GM18511 (cell line): ENCODE data around the gene CHST4.
"Not testable (repeated sequence)": the region's sequence is repeated elsewhere in the genome, so short reads cannot be mapped to it uniquely, and the experiment has no call there.

Experiments used
- ATAC-seq: cut with Tn5 transposase; IDR thresholded peaks from one replicate; pipeline ENCODE4 v1.9.1; 2021; ENCODE audit warnings: mild to moderate bottlenecking, moderate library complexity; ENCODE audit not compliant: unreplicated experiment

Gene CHST4

DNA sequence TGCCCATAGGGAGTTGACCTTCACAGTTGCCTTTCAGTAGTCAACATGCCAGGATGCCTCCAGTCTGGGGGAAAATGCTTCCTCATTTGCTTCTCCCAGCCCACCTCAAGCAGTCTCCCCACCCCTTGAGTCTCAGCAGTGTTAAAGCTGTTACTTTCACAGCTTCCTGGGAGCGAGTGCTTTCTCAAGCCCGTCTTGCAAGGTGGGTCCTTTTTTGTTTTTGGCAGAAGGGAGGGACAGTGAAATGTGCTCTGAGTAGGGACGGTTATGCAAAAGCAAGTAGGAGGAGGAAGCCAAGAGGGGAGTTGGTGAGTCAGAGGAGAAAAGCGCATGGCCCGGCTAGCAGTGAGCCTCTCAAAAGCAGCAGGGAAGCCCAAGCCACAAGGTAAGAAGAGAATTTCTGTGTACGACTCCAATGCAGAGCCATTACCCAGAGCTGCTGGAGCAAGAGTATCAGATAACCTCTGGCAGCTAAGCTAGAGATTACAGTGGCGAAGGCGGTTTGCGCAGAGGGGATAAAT, at the start of gene CHST4:
TSS of gene CHST4 (plus strand) at position 316 of the 521 bp plus-strand sequence. CDS start 10,252 bp downstream, outside the sequence.
- ATAC-seq, result no peak

DNA sequence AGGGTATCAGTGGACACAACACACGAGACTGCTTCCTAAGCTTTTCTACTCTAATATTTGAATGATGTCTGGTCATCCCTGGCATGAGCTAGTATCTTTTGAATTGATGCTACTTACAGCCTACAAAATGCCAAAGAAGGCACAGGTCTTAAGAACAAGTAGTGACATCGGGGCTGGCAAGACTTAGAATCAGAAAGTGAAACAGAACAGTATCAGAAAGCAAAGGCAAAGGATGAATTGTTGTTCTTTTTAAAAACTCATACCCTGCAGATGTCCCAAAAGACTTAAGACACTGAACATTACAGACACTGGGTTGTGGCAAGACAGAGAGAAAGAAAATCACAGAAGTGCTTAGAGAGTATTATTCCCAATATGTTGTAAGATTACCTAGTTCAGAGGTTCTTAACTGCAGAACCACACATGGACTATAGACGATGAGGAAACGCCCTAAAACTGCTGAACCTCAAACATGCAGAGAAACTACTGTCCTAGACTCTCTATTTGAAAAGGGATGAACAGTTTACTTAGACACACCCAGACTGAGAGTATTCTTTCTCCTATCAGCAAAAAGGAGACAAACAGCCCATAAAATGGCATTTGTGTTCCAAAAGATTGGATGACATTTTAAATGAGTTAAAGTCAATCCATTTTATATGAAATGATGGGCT, 49.6 kb upstream of the CHST4 start:
- no peak for ATAC-seq

GRCh38 chr16:71479420-71479819, 46.8 kb upstream of the CHST4 start:
- no peak for ATAC-seq

GRCh38 chr16:71480956-71481355, 45.3 kb upstream of the CHST4 start:
- ATAC-seq, result no peak

DNA sequence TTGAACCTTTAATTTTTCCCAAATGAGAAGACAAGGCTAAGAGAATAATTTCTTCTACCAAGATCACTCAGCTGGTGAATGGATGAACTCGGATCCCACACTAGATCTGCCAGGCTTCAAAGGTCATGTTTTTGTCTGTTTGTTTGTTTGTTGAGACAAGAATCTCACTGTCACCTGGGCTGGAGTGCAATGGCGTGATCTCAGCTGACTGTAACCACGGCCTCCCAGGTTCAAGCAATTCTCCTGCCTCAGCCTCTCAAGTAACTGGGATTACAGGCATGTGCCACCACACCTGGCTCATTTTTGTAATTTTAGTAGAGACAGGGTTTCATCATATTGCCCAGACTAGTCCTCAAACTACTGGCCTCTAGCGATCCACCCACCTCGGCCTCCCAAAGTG, 43.7 kb upstream of the CHST4 start:
- no peak for ATAC-seq

DNA sequence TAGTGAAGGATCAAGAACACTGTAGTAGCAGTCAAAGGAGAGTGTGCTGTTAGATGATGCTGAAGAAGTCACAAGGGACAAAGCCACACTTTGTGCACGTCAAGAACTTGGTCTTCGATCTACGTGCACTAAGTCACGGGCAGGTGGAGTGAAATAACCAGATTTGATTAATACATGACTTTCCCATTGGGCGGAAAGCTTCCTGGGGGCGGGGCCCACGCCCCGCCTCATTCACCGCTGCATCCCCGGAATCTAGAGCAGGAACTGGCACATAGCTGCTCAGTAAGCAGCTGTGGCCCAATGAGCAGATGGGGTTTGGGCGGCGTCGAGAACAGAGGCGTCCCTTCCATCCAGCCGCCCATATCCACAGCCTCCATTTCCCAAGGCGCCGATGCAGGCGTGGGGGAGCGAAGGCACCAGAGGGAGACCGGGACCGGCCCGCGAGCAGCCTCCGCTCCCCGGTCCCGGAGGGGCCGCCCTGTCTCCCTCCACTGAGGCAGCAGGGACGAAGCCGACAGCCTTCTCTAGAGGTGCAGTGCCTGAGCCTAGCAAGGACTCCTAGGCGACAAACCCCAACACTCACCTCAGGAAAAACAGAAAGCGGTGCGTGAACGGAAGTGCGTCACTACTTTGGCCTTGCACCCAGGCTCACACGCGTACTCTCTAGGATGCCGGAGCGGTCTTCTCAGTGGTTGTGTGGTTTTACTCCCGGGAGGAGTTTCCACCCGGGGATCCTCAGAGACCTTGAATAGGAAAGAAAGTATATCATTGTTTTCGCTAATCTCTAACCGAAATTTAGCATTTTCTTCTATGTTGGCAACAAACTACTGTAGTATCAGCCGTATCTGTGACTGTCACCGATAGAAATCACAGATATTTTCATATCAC, 42.0 kb upstream of the CHST4 start:
- peak; percentile 96 for ATAC-seq

DNA sequence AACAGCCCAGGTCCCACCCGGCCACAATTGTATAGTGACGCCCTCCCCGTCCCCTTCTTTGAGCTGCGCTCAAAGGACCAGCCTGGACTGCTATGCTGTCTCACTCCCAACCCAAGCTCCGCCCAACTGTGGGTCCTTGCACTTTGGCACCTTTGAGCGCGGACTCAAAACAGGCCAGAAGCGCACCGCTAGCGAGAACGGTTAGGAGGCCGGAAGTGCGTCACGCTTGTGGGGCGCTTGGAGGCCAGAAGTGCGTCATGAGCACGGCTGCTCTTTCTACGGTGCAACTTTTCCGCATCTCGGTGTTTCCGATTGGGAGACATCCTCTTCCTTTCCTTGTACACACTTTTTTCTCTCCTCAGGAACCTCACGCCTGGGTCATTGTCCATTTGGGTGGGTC, 37.1 kb upstream of the CHST4 start, which contains the start of gene ZNF19:
TSS of gene ZNF19 (minus strand) at position 203 of the 400 bp plus-strand sequence. CDS start 7,210 bp downstream, outside the sequence.
- no peak for ATAC-seq

- ATAC-seq, result no peak
Observed at GRCh38 chr16:71490361-71490760, 35.9 kb upstream of the CHST4 start.

DNA sequence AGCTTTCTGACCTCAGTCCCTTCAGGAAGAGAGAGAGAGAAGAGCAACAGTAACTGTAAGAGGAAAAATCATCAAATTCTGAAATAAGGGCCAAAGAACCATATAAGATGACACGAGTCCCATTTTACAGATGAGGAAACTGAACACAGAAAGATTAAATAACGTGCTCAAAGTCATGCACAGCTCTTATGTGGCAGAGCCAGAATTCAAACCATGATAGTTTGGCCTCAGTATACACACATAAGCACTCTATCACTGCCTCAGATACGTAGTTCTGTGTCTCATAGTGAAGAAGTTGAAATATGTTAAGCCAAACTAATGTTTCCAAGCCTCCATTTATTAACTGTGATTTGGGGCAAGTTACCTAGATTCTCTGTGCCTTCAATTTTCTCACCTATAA, 35.2 kb upstream of the CHST4 start:
- ATAC-seq, result no peak

DNA sequence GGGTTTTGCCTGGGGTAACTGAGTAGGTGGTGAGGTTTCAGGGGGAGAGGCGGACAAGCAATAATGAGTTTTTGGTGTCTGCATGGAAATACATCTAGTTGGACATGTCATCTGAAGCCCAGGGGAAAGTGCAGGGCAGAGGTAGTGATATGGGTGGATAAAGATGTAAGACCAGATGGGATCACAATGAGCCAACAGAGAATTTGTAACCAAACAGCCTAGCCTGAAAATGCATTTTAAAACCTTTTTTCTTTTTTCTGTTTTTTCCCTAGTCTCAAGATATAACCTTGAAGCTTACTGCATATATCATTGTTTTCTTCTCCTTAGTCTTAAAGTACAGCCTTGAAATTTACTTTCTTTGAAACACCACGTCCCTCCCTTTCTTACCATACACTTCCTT, 33.4 kb upstream of the CHST4 start:
- no peak for ATAC-seq

GRCh38 chr16:71493213-71493612, 33.0 kb upstream of the CHST4 start:
- ATAC-seq, result no peak

DNA sequence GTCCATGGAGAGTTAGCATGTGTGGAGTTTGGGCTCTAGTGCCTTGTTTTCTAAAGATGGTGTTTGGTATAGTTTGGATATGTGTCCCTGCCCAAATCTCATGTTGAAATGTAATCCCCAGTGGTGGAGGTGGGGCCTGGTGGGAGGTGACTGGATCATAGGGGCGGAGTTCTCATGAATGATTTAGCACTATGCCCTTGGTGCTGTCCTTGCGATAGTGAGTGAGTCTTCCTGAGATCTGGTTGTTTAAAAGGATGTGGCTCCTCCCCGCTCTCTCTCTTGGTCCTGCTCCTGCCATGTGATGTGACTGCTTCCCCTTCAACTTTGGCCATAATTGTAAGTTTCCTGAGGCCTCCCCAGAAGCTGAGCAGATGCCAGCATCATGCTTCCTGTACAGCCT, 28.2 kb upstream of the CHST4 start:
- no peak for ATAC-seq

GRCh38 chr16:71499775-71500364, 26.4 kb upstream of the CHST4 start:
- ATAC-seq, result peak; percentile 66

DNA sequence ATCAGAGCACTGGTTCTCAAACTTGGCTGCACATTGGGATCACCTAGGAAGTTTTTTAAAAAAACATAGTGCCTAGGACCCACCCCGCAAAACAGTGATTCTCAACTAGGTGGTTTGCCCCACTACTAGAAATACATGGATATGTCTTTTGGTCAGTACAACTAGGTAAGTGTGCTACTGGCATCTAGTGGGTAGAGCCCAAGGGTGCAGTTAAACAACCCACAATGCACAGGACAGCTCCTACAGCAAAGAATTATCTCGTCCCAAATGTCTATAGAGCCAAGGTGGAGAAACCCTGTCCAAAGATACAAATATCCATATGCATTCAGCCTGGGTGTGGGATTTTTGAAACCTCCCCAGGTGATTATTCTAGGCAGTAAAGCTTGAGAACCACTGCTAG, 25.3 kb upstream of the CHST4 start:
- no peak for ATAC-seq

- no peak for ATAC-seq
Observed at GRCh38 chr16:71501547-71501946, 24.7 kb upstream of the CHST4 start.

DNA sequence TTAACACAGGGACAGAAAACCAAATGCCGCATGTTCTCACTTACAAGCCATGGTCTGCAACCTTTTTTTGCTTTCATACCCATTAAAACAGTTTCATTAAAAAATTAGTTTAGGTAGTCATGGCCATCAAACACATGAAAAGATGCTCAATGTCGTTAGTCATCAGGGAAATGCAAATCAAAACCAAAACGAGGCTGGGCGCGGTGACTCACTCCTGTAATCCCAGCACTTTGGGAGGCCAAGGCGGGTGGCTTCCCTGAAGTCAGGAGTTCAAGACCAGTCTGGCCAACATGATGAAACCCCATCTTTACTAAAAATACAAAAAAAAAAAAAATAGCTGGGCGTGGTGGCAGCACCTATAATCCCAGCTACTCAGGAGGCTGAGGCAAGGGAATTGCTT, 22.2 kb upstream of the CHST4 start:
- ATAC-seq, result not testable (repeated sequence)

GRCh38 chr16:71504901-71505300, 21.3 kb upstream of the CHST4 start:
- no peak for ATAC-seq

GRCh38 chr16:71507061-71507460, 19.2 kb upstream of the CHST4 start:
- no peak for ATAC-seq

DNA sequence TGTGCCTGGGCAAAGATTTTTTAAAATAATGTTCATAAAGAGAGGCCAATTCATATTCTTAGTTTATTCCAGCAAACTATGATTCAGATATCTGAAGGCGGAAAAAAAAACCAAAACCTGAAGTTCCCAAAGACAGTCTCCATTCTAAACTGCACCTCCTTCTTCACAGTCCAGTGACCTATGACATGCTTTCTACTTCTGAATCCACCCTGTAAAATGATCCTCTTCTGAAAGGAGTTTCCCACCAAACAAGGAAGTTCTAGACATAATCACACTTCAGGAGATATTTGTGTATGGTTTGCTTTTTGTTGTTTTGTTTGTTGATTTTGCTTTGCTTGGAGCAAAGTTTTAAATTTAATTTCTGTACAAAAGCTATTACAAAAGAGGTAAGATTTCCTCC, 12.9 kb upstream of the CHST4 start:
- no peak for ATAC-seq

DNA sequence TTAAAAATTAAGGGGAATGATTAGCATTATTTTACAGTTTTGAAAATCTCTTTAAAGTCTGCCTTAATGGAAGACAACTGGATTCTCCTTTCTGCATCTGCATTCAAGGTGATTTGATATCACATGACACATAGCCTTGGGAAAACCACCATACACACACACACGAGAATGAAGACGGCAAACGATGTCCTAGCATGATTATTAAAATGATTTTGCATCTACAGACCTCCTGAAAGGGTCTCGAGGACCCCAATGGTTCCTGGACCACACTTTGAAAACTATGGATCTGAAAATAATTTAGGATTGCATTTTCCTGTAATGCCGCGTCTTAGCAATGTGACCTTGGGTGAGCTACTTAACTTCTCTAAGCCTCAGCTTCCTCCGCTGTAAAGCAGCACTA, 11.8 kb upstream of the CHST4 start:
- no peak for ATAC-seq

- ATAC-seq, result no peak
Observed at GRCh38 chr16:71515026-71515425, 11.2 kb upstream of the CHST4 start.

DNA sequence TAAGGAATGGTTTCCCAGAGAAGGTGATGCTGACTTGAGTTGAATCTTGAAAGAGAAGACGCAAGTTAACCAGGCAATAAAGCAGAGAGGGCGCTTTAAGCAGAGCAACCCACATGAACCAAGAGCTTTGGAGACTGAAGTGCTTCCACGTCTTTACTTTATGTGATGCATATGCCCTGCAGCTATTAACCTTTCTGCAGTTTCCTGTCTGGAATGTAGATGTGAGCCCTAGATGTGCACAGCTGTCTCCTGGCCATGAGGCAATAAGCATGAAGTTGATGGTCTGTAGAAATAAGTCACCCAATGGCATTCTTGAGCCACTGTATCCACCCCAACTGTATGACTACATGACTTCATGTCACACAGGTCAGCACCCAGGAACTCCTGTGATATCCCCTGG, 5.7 kb upstream of the CHST4 start:
- no peak for ATAC-seq
